Right lung (tissue), 5 donors: ENCODE results near the gene PRDM16. TPM values are rescaled to one million over a fixed set of nuclear protein-coding genes. Genes with fewer than 3 reads are reported as not detected.
A peak's percentile ranks its signal among the peaks of the same experiment; 100 is the strongest.

Experiments used
- DNase-seq, 2 donors: peaks; one replicate each; pipeline ENCODE4 v3.0.0-alpha.2; 2013
- polyA plus RNA-seq, 5 donors: library from polyadenylated mRNA; unstranded; fragments of 120-200 nt; gene quantifications; one replicate each; pipeline versions ENCODE4 v1.2.1 to v1.2.3, GENCODE V29; 2013; ENCODE audit warnings: inconsistent platforms in 1 of 5, low replicate concordance in 1 of 5; ENCODE audit not compliant: insufficient read length in 5 of 5, insufficient read depth in 1 of 5

Gene PRDM16
- polyA plus RNA-seq, 5 donors: 9.8 to 16.0 (median 11.8) TPM

- no peak for DNase-seq
These were observed 339.8 kb downstream of the PRDM16 start for GRCh38 chr1:3408751-3409266.

GRCh38 chr1:3409366-3410141 is 340.6 kb downstream of the PRDM16 start:
- no peak for DNase-seq

- DNase-seq: peak in 1 of 2 donors; percentile 53
These were observed 341.3 kb downstream of the PRDM16 start for GRCh38 chr1:3410142-3410925.

GRCh38 chr1:3411806-3412205 is 342.8 kb downstream of the PRDM16 start:
- DNase-seq: no peak

- no peak for DNase-seq
These were observed 343.4 kb downstream of the PRDM16 start for GRCh38 chr1:3412376-3412775.

- no peak for DNase-seq
These were observed 345.1 kb downstream of the PRDM16 start for GRCh38 chr1:3413975-3414710.

- no peak for DNase-seq
These were observed 346.5 kb downstream of the PRDM16 start for GRCh38 chr1:3415260-3416090.

GRCh38 chr1:3417082-3417739 is 348.2 kb downstream of the PRDM16 start:
- no peak for DNase-seq

- no peak for DNase-seq
These were observed 348.9 kb downstream of the PRDM16 start for GRCh38 chr1:3417934-3418333.

GRCh38 chr1:3418600-3418999 is 349.6 kb downstream of the PRDM16 start:
- DNase-seq: no peak

- DNase-seq: no peak
These were observed 350.6 kb downstream of the PRDM16 start for GRCh38 chr1:3419415-3420204.

- no peak for DNase-seq
These were observed 351.4 kb downstream of the PRDM16 start for GRCh38 chr1:3420218-3420951.

GRCh38 chr1:3422638-3423037 is 353.6 kb downstream of the PRDM16 start:
- no peak for DNase-seq

- DNase-seq: no peak
These were observed 354.3 kb downstream of the PRDM16 start for GRCh38 chr1:3423245-3423829.

- DNase-seq: no peak
These were observed 355.1 kb downstream of the PRDM16 start for GRCh38 chr1:3423896-3424611.

- no peak for DNase-seq
These were observed 356.6 kb downstream of the PRDM16 start for GRCh38 chr1:3425486-3426215.

GRCh38 chr1:3426956-3427535 is 358.0 kb downstream of the PRDM16 start:
- DNase-seq: no peak
